ENCODE measurements around the gene SLC13A3.

Gene SLC13A3

DNA sequence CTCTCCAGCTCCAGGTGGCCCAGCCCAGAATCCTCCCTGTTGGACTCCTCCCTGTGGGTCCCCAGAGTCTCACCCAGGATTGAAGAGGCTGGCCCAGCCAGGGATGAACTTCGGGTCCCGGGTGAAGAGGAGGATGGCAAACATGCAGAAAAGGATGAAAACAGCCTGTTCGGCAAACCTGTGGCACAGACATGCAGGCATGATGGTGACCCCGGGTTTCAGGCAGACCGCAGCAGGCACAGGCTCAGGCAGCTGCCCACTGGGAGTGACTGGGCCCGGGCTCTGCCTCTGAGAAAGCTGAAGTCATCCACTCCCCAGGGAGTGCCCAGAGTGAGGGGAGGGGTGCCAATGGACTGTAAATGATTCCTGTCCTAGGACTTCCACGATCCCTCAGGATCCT is 63.3 kb downstream of the SLC13A3 start:
- DNase-seq (ENCODE audit: extremely low read depth, low read depth) = no peak
- H3K4me3 ChIP-seq (replicated peaks; ENCODE audit: low read depth, low read length) = no peak overlapping the region
- TF ChIP-seq, protein P1, sequence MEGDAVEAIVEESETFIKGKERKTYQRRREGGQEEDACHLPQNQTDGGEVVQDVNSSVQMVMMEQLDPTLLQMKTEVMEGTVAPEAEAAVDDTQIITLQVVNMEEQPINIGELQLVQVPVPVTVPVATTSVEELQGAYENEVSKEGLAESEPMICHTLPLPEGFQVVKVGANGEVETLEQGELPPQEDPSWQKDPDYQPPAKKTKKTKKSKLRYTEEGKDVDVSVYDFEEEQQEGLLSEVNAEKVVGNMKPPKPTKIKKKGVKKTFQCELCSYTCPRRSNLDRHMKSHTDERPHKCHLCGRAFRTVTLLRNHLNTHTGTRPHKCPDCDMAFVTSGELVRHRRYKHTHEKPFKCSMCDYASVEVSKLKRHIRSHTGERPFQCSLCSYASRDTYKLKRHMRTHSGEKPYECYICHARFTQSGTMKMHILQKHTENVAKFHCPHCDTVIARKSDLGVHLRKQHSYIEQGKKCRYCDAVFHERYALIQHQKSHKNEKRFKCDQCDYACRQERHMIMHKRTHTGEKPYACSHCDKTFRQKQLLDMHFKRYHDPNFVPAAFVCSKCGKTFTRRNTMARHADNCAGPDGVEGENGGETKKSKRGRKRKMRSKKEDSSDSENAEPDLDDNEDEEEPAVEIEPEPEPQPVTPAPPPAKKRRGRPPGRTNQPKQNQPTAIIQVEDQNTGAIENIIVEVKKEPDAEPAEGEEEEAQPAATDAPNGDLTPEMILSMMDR (IDR thresholded peaks at IDR 0.05; ENCODE audit: low read depth, low read length, missing control alignments) = no peak

DNA sequence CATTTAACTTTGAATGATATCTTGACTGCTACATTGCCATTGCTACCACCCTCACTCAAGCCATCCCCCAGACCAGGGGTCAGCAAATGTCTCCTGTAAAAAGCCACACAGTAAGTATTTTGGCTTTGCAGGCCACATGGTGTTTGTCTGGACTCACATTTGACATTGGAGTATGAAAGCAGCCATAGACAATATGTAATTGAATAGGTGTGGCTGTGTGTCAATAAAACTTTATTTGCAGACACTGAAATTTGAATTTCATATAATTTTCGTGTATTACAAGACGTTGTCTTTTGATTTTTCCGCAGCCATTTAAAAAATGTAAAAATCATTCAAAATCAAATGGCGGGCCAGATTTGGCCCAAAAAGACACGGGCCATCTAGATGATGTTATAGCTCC is 64.5 kb downstream of the SLC13A3 start:
- DNase-seq (ENCODE audit: extremely low read depth, low read depth) = no peak
- TF ChIP-seq, protein P1 (IDR thresholded peaks at IDR 0.05; ENCODE audit: low read depth, low read length, missing control alignments) = no peak
- H3K4me3 ChIP-seq (replicated peaks; ENCODE audit: low read depth, low read length) = no peak overlapping the region

DNA sequence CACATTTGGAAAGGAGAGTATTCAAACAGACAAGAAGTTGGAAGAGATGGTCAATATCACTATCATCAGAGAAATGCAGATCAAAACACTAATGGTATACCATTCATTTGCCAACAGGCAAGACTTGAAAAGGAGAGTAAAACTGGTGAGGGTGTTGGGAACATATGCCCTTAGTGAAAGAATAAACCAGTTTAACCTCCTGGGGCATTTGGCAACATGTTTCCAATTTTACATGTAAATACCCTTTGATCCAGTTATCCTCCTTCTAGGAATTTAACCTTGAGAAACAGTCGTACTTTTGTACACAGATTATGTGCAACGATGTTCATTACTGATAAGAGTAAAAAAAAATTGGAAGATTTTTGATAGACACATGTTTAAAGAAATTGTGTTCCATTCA is 66.8 kb downstream of the SLC13A3 start:
- TF ChIP-seq, protein P1 (IDR thresholded peaks at IDR 0.05; ENCODE audit: low read depth, low read length, missing control alignments) = no peak
- DNase-seq (ENCODE audit: extremely low read depth, low read depth) = no peak
- H3K4me3 ChIP-seq (replicated peaks; ENCODE audit: low read depth, low read length) = no peak overlapping the region

DNA sequence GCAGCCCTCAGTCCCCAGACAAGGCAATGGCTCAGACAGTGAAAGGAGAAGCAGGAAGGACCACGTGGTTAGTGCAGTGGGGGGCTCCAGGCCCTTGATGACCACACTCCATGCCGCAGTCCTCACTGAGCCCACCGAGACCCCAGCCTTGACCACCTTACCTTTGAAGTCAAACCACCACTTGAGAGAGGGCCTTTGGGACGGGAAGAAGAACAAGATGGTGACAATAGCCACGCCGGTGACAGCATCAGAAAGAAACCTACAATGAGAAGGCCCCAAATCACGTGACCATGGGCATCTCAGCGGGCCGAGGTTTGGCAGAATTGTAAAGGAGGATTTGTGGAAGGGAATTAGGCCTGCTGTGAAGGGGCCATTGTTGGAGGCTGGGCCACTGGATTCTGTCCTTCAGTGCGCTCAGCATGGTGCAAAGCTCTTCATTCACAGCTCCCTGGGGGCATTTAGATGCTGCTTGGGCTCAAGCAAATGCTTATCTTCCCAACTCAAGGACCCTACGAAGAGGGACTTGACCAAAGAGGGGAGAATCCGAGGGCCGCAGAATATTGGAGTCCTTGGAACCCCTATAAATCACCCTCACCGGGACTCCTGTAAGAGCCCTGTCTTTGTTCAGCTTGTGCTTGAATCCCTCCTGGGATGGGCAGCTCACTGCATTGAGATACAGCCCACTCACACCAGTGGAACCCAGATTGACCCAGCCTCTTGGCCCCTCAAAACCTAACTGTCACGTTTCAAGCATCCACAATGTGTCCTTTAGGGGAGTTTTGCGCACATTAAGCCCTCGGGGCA is 67.6 kb downstream of the SLC13A3 start:
- TF ChIP-seq, protein P1 (IDR thresholded peaks at IDR 0.05; ENCODE audit: low read depth, low read length, missing control alignments) = no peak
- no peak overlapping the region for H3K4me3 ChIP-seq (replicated peaks; ENCODE audit: low read depth, low read length)
- DNase-seq (ENCODE audit: extremely low read depth, low read depth) = no peak

DNA sequence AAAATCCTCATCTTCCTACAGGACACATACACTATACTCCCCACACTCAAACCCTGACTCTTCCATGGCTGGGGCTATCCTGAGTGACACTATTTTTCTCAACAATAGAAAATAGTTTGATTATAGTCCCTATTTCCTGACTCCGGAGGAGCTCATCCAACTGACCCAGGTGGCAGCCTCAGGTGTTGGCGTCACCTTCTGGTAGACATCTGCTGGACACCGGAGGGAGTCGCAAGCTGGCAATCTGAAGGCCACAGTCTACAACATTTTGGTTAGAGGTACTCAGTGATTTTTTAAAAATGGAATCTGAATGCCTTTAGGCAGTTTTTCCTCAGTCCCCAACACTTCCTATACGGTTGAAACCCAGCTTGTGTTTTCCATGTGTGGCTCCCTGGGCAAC is 68.6 kb downstream of the SLC13A3 start:
- H3K4me3 ChIP-seq (replicated peaks; ENCODE audit: low read depth, low read length) = no peak overlapping the region
- DNase-seq (ENCODE audit: extremely low read depth, low read depth) = no peak
- TF ChIP-seq, protein P1 (IDR thresholded peaks at IDR 0.05; ENCODE audit: low read depth, low read length, missing control alignments) = no peak

DNA sequence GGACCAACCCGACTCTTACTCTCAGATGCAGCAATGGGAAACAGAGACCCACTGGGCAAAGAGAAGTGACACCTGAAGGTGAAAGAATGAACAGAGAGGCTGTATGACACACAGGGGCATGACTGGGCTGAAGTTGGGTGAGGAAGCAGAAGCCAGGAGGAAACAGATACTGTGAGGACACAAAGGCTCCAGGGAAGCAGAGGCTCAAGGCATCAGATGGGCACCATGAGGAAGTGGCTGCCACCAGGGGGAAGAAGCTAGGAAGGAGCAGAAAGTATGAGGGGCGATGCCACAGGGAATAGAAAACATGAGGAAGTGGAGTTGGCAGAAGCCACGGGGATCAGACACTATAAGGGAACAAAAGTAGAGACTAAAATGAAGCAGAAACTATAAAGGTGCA is 69.9 kb downstream of the SLC13A3 start:
- H3K4me3 ChIP-seq (replicated peaks; ENCODE audit: low read depth, low read length) = no peak overlapping the region
- DNase-seq (ENCODE audit: extremely low read depth, low read depth) = no peak
- TF ChIP-seq, protein P1 (IDR thresholded peaks at IDR 0.05; ENCODE audit: low read depth, low read length, missing control alignments) = no peak
